HepG2 (cell line): Measurements from ENCODE around the gene GPER1. TPM values are rescaled to one million over a fixed set of nuclear protein-coding genes. Genes with fewer than 3 reads are reported as not detected.

Experiments used
- ATAC-seq: fragments of 200-7000 bp; cut with Tn5 transposase; 3 replicates; pipeline ENCODE4 v1.9.1; 2020; ENCODE audit warnings: mild to moderate bottlenecking, moderate library complexity
- BruUV-seq: library from RNA; stranded (reverse); fragments of 400-500 nt; replicated peaks from 2 replicates; lab custom pipeline; 2021; lab: Mats Ljungman, UMichigan
- CTCF ChIA-PET: fragments of 300-600 bp; formaldehyde crosslinking; extraction: SDS; loops from one replicate; lab custom pipeline; 2021; ENCODE audit warnings: low total read pairs, inconsistent platforms, low intra/inter-chr PET ratio; lab: Yijun Ruan, JAX
- POLR2A ChIA-PET: fragments of 350-600 bp; sonication (Branson Sonifier 250); formaldehyde crosslinking; loops from one replicate; lab custom pipeline; 2020; ENCODE audit warnings: antibody characterized with exemption, inconsistent platforms; lab: Yijun Ruan, JAX
- DNase-seq: peaks from one replicate; pipeline ENCODE4 v3.0.0-alpha.2; 2015; ENCODE audit warnings: low spot score
- FAIRE-seq: peaks from 3 replicates; lab custom pipeline; 2011; peaks lifted over from hg19 to GRCh38; lab: Jason Lieb, UNC
- H2AFZ ChIP-seq: one replicate; pipeline ENCODE4 v1.6.1; 2011; ENCODE audit warnings: low read length, inconsistent platforms
- H3K27ac ChIP-seq: fragments of 300-600 bp; 3 replicates; pipeline ENCODE4 v1.8.0; 2011; ENCODE audit warnings: mixed run types, mild to moderate bottlenecking, mixed read lengths, low read length, inconsistent platforms; ENCODE audit not compliant: insufficient read depth; ENCODE audit errors: extremely low read length
- H3K27me3 ChIP-seq, 2 experiments: fragments of 200-600 bp in 1 of 2; 2 replicates in 1 of 2; 3 replicates in 1 of 2; pipeline versions ENCODE4 v1.6.0 to v1.8.0; 2011; ENCODE audit warnings: low read length in 2 of 2, mild to moderate bottlenecking in 2 of 2, moderate library complexity in 2 of 2, inconsistent platforms in 1 of 2; ENCODE audit not compliant: insufficient read depth in 2 of 2, control insufficient read depth in 1 of 2
- H3K36me3 ChIP-seq, 2 experiments: fragments of 200-600 bp in 1 of 2; replicated peaks in 1 of 2; 2 replicates in 1 of 2; 3 replicates in 1 of 2; pipeline versions ENCODE4 v1.5.1 to v1.8.0; 2011; ENCODE audit warnings: low read length in 2 of 2, inconsistent platforms in 1 of 2; ENCODE audit not compliant: insufficient read depth in 2 of 2, control insufficient read depth in 1 of 2
- H3K4me1 ChIP-seq: 2 replicates; pipeline ENCODE4 v1.5.1; 2012; ENCODE audit warnings: low read length, inconsistent platforms; ENCODE audit not compliant: insufficient read depth
- H3K4me2 ChIP-seq: 2 replicates; pipeline ENCODE4 v1.6.0; 2011; ENCODE audit warnings: low read depth, low read length, inconsistent platforms
- H3K4me3 ChIP-seq, 3 experiments: fragments of 200-600 bp in 1 of 3; sonication (generic), shearing (Covaris generic) in 1 of 3; replicated peaks in 1 of 3; 2 replicates each; pipeline ENCODE4 v1.5.1; 2011 to 2016; ENCODE audit warnings: low read length in 3 of 3, inconsistent platforms in 2 of 3, low read depth in 2 of 3, mild to moderate bottlenecking in 2 of 3, control low read depth in 1 of 3, mixed read lengths in 1 of 3; ENCODE audit not compliant: insufficient read depth in 1 of 3
- H3K79me2 ChIP-seq: one replicate; pipeline ENCODE4 v1.6.1; 2011; ENCODE audit warnings: low read length, inconsistent platforms; ENCODE audit not compliant: insufficient read depth
- H3K9ac ChIP-seq: 2 replicates; pipeline ENCODE4 v1.6.0; 2011; ENCODE audit warnings: mild to moderate bottlenecking, low read depth, low read length, inconsistent platforms; ENCODE audit not compliant: insufficient read depth
- H3K9me3 ChIP-seq: 2 replicates; pipeline ENCODE4 v1.5.1; 2012; ENCODE audit warnings: mild to moderate bottlenecking, low read length
- H4K20me1 ChIP-seq: 2 replicates; pipeline ENCODE4 v1.6.0; 2011; ENCODE audit warnings: inconsistent platforms, mild to moderate bottlenecking, low read length, moderate library complexity; ENCODE audit not compliant: insufficient read depth
- FLYWCH1 ChIP-seq: sonication (generic); formaldehyde crosslinking; IDR thresholded peaks from 2 replicates; pipeline ENCODE4 v1.8.1; 2023; ENCODE audit warnings: mild to moderate bottlenecking, missing genetic modification reagents
- MIXL1 ChIP-seq: IDR thresholded peaks from 2 replicates; pipeline ENCODE4 v1.6.1; 2016
- NFE2L2 ChIP-seq: fragments of 150-350 bp; IDR thresholded peaks from 2 replicates; pipeline ENCODE4 v1.6.1; 2014; ENCODE audit warnings: low read length
- RBFOX2 ChIP-seq: fragments of 200-400 bp; formaldehyde crosslinking; IDR thresholded peaks from 2 replicates; pipeline ENCODE4 v1.6.1; 2017; ENCODE audit warnings: low read depth, mild to moderate bottlenecking, low read length
- WGBS: methylation state at CpG from one replicate; pipeline ENCODE4 v1.1.6; 2017; ENCODE audit warnings: low lambda C conversion rate; 5-methylcytosine and 5-hydroxymethylcytosine counted together
- in situ Hi-C: cut with HindIII; loops from 2 replicates; pipeline ENCODE4 v1.10.0; 2017; ENCODE audit warnings: low pct_unique_long_range_greater_than_20kb; ENCODE audit not compliant: extremely low pct_ligation_motif_present
- intact Hi-C: fragments of 100-400 bp; cut with micrococcal nuclease; formaldehyde crosslinking; loops from one replicate; pipeline ENCODE4 v1.10.0; 2022; ENCODE audit not compliant: unreplicated experiment
- polyA plus RNA-seq, 8 experiments: library from polyadenylated mRNA; depleted of rRNA in 3 of 8; stranded (reverse) in 7 of 8; unstranded in 1 of 8; fragments of >200 nt; fragmentation: Illumina TruSeq in 4 of 8; extraction: Trizol in 4 of 8; gene quantifications; 2 replicates each; pipeline versions ENCODE4 v1.2.1 to v1.2.3, GENCODE V29; 2011 to 2016; ENCODE audit warnings: low read depth in 4 of 8, missing spikeins in 1 of 8, mixed read lengths in 1 of 8; ENCODE audit not compliant: insufficient read depth in 1 of 8
- total RNA-seq, 5 experiments: library from RNA; depleted of rRNA; stranded (reverse); fragments of >200 nt; fragmentation: Illumina TruSeq; extraction: Trizol; gene quantifications; 2 replicates each; pipeline ENCODE4 v1.2.3, GENCODE V29; 2016; ENCODE audit warnings: low read depth in 1 of 5
- TF ChIP-seq, protein P1 (sequence below): sonication (generic); formaldehyde crosslinking; IDR thresholded peaks from 2 replicates; pipeline ENCODE4 v1.5.0; 2020; ENCODE audit warnings: mild to moderate bottlenecking, missing genetic modification reagents
- TF ChIP-seq, protein P2 (sequence below): sonication (generic); formaldehyde crosslinking; IDR thresholded peaks from 2 replicates; pipeline ENCODE4 v1.8.1; 2023; ENCODE audit warnings: mild to moderate bottlenecking, inconsistent platforms, moderate library complexity, missing genetic modification reagents, borderline replicate concordance
- TF ChIP-seq, protein P3 (sequence below): sonication (generic); formaldehyde crosslinking; IDR thresholded peaks from 2 replicates; pipeline ENCODE4 v1.5.1; 2020; ENCODE audit warnings: mild to moderate bottlenecking, missing genetic modification reagents, moderate library complexity

The GPER1 gene
- total and polyA plus RNA-seq, 2 of the 13 experiments (the other 11 are each of a cell fraction or from before 2014, with no cell fraction given): 12.7 to 19.7 TPM

DNA sequence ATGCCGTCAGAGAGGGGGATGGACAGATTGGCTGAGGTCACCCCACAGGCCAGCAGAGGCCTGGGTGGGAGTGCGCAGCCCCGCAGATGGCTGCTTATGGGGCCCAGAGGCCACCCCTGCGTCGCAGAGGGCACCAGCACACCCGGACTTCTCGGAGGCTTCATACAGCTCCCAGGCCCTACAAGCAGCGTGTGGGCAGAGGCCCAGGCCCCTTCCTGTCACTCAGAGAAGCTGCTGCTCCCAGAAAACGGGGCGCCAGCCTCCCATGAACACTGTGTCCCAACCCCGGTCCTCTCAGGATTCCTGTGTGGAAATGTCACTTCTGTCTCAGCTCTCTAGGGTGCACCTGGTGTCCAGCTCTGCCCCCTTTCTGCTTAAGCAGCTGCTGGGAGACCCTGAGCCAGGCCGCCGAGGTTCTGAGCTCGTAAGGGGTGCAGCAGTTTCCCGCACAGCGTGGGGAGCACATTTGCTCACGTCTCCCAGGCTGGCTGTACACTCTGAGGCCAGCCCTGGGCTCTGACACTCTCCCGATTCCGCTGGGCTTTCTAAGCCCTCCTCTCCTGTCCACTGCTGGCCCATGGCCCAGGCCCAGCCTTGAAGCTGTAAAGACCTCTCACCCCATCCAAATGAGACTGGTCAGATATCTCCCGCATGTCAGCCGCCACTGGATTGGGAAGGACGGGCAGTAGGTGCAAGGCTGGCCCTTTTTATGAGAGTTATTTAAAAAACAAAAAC, 36.8 kb upstream of the GPER1 start (continued):
- TF ChIP-seq, protein P1, sequence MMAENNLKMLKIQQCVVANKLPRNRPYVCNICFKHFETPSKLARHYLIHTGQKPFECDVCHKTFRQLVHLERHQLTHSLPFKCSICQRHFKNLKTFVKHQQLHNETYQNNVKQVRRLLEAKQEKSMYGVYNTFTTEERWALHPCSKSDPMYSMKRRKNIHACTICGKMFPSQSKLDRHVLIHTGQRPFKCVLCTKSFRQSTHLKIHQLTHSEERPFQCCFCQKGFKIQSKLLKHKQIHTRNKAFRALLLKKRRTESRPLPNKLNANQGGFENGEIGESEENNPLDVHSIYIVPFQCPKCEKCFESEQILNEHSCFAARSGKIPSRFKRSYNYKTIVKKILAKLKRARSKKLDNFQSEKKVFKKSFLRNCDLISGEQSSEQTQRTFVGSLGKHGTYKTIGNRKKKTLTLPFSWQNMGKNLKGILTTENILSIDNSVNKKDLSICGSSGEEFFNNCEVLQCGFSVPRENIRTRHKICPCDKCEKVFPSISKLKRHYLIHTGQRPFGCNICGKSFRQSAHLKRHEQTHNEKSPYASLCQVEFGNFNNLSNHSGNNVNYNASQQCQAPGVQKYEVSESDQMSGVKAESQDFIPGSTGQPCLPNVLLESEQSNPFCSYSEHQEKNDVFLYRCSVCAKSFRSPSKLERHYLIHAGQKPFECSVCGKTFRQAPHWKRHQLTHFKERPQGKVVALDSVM (CRISPR knock-in tag): no peak
- TF ChIP-seq NFE2L2: no peak

DNA sequence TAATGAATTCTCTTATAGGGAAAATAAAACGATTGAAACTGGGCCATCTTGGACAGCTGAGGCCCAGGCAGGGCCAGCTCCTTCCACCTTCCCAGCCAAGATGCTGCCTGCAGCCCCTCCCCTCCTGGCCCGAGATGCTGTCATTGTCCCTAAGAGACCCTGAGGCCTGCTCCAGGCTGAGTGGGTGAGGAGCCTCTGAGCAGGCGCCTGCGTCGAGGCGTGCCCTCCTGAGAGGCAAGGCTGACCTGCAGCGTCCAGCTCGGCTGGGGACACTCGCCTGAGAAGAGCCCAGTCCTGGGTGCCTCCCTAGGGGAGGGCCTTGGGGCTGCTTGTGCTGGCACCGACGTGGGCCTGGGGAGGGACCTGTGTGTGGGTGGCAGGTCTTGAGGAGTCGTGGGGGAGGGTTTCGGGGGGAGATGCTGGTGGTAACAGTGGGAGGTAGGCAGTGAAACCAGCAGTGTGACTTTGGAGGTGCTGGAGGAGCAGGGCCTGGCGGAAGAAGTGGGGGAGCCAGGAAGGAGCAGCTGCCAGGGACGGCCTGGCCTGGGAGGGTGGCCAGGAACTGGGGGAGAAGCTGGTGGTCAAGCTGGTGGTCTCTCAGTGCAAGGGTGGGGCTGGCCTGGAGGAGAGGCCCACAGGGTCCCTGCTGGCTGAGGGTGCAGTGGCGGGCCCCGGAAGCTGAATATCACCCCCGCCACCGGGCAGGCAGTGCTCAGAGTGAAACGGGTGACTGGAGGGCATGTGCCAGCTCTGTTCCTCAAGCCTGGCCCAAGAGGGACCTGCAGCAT, 35.7 kb upstream of the GPER1 start:
- CTCF ChIA-PET: no interaction called here
- no peaks in the 10 kb centered on the region for H4K20me1 ChIP-seq
- DNase-seq (no peak), FAIRE-seq (no peak), ATAC-seq (no peak)
- H3K4me1 ChIP-seq: peaks cover 25% of the 10 kb centered on the region
- intact Hi-C loops (no loop called here), in situ Hi-C loops (no loop called here)
- H3K4me3 ChIP-seq: no peak overlapping the region
- 97% methylated on average over 12 of the region's 20 CpGs for WGBS
- peaks cover 7% of the 10 kb centered on the region for H3K79me2 ChIP-seq
- H3K27ac ChIP-seq: no peak overlapping the region
- peaks cover 0 to under 1% of the 10 kb centered on the region in 2 experiments; a peak in 1 of 5 replicates for H3K36me3 ChIP-seq
- no peak overlapping the region for H2AFZ ChIP-seq
- no peak overlapping the region for H3K9ac ChIP-seq
- no peaks in the 10 kb centered on the region for H3K9me3 ChIP-seq
- no peaks in the 10 kb centered on the region for H3K27me3 ChIP-seq
- H3K4me2 ChIP-seq: no peak overlapping the region
- no TSS peak for BruUV-seq
- POLR2A ChIA-PET: no interaction called here
- TF ChIP-seq, protein P2, sequence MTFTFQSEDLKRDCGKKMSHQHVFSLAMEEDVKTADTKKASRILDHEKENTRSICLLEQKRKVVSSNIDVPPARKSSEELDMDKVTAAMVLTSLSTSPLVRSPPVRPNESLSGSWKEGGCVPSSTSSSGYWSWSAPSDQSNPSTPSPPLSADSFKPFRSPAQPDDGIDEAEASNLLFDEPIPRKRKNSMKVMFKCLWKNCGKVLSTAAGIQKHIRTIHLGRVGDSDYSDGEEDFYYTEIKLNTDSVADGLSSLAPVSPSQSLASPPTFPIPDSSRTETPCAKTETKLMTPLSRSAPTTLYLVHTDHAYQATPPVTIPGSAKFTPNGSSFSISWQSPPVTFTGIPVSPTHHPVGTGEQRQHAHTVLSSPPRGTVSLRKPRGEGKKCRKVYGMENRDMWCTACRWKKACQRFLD (CRISPR knock-in tag): no peak
- TF ChIP-seq MIXL1 (CRISPR knock-in tag) (no peak), FLYWCH1 (no peak), RBFOX2 (peak; percentile 36; the same call in 1 of the 2 replicates)
- TF ChIP-seq, protein P3, sequence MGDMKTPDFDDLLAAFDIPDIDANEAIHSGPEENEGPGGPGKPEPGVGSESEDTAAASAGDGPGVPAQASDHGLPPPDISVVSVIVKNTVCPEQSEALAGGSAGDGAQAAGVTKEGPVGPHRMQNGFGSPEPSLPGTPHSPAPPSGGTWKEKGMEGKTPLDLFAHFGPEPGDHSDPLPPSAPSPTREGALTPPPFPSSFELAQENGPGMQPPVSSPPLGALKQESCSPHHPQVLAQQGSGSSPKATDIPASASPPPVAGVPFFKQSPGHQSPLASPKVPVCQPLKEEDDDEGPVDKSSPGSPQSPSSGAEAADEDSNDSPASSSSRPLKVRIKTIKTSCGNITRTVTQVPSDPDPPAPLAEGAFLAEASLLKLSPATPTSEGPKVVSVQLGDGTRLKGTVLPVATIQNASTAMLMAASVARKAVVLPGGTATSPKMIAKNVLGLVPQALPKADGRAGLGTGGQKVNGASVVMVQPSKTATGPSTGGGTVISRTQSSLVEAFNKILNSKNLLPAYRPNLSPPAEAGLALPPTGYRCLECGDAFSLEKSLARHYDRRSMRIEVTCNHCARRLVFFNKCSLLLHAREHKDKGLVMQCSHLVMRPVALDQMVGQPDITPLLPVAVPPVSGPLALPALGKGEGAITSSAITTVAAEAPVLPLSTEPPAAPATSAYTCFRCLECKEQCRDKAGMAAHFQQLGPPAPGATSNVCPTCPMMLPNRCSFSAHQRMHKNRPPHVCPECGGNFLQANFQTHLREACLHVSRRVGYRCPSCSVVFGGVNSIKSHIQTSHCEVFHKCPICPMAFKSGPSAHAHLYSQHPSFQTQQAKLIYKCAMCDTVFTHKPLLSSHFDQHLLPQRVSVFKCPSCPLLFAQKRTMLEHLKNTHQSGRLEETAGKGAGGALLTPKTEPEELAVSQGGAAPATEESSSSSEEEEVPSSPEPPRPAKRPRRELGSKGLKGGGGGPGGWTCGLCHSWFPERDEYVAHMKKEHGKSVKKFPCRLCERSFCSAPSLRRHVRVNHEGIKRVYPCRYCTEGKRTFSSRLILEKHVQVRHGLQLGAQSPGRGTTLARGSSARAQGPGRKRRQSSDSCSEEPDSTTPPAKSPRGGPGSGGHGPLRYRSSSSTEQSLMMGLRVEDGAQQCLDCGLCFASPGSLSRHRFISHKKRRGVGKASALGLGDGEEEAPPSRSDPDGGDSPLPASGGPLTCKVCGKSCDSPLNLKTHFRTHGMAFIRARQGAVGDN (CRISPR knock-in tag): 0 out of 2 replicates have a peak, but pooled peaks have one; percentile 1
